ENCODE results near the gene FUBP3.
"Not testable (repeated sequence)": the region's sequence is repeated elsewhere in the genome, so short reads cannot be mapped to it uniquely, and the experiment has no call there.

The FUBP3 gene

DNA sequence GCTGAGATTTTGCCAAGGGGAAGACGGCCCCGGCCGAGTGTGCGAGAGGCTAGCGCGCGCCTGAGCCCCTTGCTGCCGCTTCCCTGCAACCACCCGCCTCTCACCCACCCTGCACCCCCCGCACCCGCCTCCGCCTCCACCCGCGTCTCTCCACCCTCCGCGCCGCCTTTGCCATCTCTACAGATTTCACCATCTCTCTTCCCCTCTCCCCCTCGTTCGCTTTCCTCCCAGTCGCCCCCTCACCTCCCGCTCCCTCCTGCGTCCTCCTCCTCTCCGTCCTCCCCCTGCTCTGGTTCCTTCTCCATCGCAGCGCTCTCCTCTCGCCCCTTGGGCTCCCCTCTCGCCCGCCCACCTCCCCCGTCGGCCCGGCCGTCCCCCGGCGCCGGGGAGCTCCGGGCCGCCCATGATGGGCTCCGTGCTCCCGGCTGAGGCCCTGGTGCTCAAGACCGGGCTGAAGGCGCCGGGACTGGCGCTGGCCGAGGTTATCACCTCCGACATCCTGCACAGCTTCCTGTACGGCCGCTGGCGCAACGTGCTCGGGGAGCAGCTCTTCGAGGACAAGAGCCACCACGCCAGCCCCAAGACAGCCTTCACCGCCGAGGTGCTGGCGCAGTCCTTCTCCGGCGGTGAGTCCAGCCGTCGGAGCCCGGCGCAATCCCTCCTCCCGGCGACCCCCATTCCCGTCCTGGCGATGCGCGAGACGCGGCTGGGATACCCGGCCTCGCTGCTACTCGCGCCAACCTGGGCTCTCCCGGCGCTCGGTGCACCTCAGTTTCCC is 85.1 kb downstream of the FUBP3 start, which contains the start of gene PRDM12:
TSS of gene PRDM12 (plus strand) at position 344 of the 778 bp plus-strand sequence. CDS start at position 404, 60 bp downstream.
- no peak for DNase-seq

DNA sequence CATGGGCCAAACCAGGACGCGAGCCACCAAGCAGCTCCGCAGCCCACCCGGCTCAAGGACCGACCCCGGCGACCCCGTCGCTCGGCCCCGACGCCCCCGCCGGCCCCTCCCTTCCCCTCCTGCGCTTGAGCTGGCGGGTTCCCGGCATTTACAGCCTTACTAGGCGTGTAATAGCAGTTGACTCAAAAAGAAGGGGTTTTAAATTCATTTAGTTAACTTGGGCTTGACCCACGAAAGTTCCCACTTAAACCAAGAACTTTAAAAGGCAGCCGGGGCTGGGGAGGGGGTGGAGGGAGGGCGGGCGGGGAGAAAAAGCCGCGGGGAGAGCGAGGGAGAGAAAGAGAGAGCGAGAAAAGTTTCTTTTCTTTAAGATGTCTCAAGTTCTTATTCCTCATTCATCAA is 85.7 kb downstream of the FUBP3 start:
- DNase-seq: no peak

DNA sequence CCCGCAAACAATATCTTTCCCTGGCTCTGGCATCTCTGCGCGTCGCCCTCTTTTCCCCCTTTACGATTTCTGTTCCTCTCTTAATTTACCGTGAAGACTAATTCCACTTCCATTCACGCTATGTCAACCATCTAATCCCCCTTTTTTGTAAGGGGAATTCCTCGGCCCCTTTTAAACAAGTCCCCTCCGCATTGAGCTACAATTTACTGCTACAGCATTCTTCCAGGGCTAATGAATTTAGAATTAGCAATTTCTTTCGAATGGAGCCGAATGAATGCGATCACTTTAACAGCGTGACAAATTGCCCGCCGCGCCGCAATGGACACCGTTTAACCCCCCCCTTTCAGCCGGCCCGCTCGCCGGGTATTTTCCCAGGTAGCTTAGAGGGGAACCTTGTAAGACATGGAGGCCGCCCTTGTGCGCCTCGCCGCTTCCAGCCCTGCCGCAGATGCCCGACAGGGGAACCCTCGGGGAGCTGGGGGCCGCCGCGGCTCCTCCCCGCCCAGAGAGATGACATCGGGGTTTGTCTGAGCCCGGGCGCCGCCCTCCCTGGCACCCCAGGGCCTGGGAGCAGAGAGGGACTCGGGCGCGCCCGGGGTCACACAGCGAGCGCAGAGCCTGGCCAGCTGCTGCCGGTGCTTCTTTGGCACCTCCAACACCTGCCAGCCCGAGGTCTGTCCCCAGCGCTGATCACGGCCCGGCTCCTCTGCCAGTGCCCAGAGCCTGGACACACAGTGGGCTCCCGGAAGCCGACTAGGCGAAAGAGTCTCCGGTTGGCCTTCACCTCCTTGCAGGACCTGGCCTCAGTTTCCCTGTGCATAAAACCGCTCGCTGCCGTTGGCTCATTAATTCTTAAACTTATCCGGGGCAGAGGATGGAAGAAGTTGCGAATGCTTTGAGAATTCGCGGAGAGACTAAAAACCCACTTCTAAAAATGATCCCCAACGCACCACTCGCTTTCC is 86.3 kb downstream of the FUBP3 start:
- DNase-seq: no peak

DNA sequence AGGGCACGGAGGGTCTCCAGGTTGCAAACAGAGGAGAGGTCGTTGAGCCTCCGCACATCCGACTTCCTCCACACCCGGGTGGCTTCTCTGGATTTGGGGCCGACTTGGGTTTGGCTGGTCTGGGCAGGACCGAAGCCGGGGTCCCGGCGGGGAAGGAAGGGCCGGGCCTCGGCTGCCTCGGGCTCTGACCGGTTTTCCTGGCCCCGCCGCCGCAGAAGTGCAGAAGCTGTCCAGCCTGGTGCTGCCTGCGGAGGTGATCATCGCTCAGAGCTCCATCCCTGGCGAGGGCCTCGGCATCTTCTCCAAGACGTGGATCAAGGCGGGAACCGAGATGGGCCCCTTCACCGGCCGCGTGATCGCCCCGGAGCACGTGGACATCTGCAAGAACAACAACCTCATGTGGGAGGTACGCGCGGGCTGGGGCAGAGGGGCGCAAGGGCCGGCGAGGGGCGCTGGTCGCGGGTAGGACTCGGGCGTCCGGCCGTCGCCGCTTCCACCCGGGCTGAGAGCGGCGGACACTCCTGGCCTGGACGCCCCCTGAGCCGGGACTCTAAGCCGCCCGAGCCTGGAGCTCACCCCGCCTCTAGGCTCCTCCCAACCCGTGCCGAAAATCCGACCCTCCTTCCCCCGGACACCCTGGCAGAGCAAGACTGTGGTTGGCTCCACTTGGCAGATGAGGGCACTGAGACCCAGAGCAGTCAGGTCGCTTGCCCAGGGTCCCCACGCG is 87.2 kb downstream of the FUBP3 start:
- no peak for DNase-seq

DNA sequence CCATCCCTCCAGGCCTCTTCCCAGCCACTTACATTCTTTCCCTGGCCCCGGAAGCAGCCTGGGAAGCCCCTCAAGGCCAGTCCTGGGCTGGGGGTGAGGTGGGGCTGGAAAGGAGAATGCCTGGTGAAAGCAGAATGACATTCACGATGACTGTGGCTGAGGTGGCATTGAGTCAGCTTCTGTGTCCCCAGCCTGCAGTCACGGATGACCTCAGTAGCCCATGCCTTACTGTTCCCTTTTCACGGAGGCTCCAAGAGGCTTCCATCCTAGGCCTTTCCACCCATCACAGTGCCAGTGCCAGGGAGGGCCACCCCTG is 87.7 kb downstream of the FUBP3 start:
- DNase-seq: no peak

DNA sequence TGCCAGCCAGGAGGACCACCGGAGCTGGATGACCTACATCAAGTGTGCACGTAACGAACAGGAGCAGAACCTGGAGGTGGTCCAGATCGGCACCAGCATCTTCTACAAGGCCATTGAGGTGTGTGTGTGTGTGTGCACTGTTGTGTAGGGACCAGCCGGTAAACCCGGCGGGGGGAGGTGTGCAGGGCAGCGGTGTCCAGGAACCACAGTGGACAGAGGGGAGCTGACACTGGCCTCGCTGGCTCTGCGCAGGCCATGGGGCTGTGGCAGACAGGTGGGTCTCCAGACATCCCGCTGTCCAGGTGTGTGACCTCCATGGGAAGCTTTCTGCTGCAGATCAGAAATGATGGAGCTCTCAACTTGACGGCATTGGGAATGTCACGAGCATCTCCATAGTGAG is 88.8 kb downstream of the FUBP3 start:
- DNase-seq: no peak

DNA sequence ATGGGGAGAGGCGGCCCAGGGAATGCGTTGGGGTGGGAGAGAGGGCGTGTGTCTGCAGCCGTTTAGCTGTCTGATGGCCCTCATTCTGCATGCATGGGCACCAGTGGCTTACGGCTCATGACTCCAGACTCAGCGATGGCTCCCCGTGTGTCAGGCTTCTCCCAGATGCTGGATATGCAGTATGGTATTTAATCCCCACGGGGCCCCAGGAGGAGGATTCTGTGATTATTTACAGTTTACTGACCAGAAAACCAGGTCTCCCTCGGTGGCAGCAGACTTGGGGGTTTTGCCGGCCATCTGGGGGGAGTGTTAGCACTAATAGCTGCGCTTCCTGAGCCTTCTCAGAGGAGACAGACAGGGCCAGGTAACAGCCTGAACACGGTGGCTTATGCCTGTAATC is 89.3 kb downstream of the FUBP3 start:
- no peak for DNase-seq

DNA sequence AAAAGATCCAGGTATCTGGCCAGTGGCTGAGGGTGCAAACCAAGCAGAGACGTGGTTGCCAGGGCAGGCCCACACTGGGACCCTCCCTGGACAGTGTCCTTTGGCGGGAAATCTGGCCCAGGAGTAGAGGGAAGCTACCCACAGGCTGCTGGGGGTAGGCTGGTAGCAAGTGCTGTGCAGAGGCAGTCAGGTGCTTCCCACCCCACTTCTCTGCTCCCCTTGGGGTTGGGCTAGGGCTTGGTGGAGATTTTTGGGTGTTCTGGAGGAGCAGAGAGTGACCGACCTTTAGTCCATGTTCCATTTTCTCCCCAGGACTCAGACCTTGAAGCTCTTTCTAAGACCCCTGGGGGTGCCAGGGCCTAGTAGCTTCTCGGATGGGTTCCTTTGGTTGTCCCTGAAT is 90.6 kb downstream of the FUBP3 start:
- DNase-seq: no peak

DNA sequence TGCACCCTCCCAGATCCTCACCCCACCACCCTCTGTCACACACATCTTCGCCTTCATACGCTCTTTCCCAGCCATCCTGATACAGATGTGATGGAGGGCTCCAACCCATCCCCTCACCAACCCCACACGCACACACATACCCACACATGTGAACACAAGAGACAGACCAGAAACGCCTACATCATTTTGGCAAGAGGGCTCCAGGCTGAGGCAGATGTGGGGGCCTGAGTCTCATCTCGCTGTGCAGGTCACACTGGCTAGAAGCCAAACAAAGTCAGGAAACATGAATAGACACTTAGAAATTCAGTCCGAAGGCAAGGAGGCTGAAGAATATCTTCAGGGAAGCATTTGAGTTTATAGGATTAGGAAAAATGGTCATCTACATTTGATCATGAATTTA is 91.3 kb downstream of the FUBP3 start:
- DNase-seq: no peak

DNA sequence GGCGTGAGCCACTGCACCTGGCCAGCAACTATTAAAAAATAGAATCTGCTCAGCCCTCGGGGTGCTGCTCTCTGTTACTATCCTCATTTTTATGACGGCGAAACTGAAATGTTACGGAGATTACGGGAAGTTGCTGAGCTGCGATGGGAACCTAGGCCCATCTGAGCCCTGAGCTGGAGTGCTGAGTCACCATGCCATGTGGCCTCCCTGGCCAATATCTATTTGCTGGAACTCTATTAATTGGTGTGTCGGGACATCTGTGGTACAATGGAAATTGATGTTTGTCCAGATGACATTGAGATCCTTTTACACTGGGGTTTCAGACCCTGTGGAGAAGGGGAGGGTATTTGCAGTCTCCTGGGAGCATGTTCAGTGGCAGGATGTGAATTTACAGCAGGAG is 93.1 kb downstream of the FUBP3 start:
- no peak for DNase-seq

DNA sequence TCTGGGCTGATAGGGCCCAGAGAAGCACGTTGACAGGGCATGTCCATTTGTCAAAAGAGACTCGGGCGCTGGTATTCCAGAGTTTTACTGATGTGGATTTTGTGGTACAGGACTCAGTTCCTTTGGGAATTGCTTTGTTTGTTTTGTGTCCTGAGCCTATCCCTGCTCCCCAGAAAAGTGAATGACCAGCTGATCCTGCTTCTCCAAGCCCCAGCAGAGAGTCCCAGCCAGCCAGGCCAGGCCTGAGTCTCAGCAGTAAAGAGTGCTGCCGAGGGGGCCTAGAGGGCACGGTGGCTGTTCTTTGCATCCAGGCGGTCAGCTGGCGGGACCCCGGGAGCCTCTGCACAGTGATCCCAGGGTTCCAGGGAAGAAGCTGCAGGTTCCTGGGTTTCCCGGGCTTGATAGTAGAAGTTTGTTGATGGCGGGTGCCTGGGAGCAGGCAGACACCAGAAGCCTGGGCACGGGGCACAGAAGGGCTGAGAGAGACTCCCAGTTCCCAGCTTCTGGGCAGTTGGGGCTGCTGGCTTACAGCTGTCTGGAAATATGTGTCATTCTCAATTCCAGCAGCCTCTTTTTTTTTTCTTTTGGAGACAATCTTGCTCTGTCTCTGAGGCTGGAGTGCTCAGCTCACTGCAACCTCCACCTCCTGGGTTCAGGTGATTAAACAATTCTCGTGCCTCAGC is 93.7 kb downstream of the FUBP3 start:
- no peak for DNase-seq

DNA sequence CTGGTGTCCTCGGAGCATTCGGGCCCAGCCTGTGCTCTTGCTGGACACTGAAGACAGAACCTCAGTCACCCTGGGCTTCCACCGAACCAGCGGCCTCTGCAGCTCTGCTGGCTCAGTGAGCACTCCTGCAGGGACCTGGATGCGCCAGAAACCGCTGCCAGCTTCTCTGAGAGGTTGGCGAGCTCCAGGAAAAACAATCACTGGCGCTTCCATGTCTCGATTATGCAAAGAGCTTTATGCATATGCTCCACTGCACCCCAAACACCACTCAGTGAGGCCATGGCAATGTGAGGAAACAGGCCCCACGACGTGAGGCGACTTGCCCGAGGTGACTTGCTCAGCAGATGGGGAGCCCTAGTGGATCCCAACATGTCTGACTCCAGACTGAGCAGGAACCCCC is 96.0 kb downstream of the FUBP3 start:
- no peak for DNase-seq

DNA sequence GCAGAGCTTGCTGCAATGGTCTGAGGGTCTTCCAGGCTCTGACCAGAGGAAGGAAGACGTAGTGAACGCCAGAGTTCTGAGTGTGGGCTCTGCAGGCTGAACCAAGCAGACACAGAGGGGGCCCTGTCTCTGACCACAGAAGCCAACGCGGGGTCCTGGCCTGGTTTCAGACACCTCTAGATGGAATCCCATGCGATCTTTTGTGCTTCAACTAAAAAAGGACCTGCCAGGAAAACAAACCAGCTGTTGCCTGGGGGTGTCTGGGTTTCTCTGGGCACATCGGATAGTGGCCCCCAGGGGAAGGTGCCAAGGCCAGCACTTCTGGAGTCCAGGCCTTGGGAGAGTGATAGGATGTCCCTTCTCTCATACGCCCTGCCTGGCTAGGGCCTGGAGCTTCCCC is 97.9 kb downstream of the FUBP3 start:
- no peak for DNase-seq

DNA sequence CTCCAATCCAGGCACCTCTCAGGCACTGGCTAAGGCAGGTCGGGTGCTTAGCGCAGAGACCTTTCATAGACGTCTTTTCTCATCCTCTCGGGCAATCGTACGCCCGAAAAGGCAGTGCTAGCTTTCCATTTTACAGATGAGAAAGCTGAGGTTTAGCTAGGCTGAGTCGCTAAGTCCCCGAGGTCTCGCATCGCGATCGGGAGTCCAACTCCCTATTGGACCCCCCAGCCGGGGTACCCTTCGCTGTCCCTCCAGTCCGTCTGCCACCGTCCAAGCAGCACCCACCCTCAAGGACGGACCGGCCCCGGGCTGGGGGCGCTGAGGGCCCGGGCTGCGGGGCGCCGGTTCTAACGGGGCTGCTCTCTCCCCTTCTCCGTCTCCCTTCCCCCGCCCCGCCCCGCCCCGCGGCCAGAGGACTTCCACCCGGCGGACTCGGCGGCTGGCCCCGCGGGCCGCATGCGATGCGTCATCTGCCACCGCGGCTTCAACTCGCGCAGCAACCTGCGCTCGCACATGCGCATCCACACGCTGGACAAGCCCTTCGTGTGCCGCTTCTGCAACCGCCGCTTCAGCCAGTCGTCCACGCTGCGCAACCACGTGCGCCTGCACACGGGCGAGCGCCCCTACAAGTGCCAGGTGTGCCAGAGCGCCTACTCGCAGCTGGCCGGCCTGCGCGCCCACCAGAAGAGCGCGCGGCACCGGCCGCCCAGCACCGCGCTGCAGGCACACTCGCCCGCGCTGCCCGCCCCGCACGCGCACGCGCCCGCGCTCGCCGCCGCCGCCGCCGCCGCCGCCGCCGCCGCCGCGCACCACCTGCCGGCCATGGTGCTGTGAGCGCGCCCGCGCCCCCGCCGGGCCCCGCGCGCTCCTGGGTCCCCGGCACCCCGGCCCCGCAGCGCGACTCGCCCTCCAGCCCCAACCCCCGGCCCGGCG is 101.7 kb downstream of the FUBP3 start:
- peak; percentile 76 for DNase-seq

DNA sequence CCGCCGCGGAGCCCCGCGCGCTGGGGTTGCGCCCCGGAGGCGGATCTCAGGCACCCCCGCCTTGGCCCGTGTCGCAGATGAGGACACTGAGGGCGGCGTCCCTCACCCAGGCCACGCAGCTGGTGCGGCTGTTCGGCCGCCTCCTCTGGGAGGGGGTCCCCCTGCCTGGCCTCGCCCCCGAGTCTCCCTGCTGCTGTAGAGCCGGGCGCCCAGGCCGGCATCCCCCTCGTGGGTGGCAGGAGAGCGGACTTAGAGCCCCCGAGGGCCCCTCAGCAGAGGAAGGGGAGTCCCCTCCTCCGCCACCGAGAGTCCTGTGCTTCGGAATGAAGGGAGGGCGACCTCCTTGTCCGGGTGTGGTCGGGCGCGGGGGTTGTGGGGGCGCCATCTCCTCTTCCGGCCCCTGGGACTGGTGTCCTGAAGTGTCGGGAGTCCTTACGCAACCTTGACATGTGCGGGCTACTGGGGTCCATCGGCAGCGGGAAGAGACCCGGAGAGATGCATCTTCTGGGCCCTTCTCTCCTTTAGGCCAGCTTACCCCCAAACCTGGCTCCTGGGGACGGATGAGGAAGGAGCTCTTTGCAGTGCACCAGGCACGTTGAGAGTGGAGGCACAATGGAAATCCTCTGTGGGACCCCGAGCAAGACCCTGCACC is 102.5 kb downstream of the FUBP3 start:
- DNase-seq: peak; percentile 51

DNA sequence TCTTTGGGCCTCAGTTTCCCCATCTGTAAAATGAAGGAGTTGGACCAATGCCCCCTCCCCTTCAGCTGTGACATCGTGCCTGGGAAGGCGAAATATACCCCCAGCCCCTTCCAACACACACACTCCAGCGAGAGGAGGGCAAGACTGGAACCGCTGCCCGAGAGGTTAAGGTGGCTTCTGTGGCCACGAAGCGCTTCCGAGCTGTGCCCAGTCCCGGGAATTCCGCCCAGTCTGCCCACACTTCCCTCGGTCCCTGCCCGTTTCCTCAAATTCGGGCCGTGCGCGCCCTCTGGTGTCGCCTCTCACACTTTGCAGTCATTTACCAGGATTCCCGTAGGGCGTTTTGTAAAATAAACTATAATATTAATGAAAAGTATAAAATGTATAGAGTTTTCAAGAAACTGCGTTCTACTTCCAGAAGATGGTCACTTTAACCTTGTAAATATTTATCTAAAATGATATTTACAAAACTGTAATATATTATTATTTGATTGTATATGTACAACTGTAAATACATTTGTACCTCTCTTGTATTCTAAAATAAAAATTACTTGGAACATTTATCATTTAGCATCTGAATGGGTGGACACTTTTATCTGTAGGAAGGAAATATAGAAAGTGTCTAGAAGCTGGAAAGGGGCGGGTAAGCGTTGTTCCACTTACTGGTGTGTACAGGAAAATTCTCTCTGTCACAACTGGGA is 103.2 kb downstream of the FUBP3 start:
- peak; percentile 66 for DNase-seq

DNA sequence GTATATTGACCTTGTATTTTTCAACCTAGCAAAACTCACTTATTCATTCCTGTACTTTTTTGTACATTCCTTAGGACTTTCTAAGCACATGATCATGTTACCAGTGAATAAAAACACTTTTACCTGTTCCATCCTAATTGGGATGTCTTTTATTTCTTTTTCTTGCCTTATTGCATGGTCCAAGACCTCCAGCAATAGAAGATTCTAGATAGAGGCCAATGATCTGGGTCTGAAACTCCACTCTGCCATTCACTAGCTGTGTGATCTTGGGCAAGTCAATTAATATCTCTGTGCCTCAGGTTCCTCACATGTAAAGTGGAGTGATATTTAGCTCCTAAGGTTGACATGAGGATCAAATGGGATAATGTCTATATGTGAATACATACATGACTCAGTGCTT is 105.7 kb downstream of the FUBP3 start:
- DNase-seq: no peak

DNA sequence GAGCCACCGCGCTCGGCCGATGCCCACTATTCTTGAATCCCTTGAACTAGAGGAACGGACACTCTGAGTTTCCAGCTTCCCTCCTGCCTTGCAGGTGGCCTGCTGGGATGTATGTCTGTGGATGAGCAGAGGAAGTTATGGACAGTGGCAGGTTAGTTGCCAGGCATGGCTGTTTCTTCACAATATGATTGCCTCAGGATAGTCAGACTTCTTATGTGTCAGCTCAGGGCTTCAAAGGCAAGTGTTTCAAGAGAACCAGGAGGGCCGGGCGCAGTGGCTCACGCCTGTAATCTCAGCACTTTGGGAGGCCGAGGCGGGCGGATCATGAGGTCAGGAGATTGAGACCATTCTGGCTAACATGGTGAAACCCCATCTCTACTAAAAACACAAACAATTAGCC is 106.6 kb downstream of the FUBP3 start:
- DNase-seq: not testable (repeated sequence)

DNA sequence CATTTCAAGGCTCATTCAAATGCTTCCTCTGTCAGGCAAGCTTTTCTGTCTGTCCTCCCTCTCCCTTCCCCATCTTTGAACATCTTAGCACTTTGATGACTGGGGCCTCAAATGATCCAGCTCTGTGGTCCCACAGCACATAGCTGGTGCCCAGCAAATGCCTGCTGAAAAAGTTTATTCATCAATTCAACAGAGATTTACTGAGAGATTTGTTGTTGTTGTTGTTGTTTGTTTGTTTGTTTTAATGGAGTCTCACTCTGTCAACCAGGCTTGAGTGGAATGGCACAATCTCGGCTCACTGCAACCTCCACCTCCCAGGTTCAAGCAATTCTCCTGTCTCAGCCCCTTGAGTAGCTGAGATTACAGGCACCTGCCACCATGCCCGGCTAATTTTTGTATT is 108.2 kb downstream of the FUBP3 start:
- DNase-seq: no peak

Measured in activated CD4-positive, CD25-positive, alpha-beta regulatory T cell treated with anti-CD3 and anti-CD28 coated beads, Interleukin-2, amount 50 U/mL, for 72 hours (primary cell).